Superior temporal gyrus (tissue), 1 donor: ENCODE data around the gene TSPAN3.

Source experiments
- DNase-seq: peaks from one replicate; pipeline ENCODE4 v3.0.0-alpha.2; 2016; ENCODE audit errors: extremely low spot score

Gene TSPAN3

DNA sequence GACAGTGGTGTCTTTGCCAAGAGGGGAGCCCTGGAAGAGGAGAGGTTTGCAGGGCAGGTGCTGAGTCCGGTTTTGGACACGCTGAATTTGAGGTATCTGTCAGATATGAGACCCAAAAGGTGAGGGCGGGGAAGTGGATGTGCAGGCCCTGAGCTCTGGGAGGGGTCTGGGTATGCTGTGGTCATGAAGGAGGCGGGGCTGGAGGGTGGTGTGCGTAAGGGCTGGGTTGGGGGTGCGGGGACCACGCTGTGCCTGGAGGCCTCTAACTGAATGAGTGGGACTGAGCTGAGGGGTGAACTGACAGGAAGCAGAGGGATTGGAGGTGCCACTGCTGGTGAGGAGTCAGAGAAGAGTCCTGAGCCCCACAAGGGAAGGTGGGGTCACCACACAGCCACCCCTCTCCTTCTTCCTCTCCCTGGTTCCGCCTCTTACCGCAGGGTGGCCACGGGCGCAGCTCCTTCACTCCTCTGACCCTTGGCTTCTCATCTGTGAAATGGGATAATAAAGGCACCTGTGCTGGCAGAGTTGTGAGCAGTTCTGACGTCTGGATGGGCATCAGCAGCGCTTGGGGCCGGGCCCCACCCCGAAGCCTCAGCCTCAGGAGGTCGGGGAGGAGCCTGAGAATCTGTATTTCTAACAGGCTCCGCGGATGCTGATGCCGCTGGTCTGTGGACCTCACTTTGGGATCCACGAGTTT lies 47.2 kb downstream of the TSPAN3 start:
- DNase-seq = no peak

DNA sequence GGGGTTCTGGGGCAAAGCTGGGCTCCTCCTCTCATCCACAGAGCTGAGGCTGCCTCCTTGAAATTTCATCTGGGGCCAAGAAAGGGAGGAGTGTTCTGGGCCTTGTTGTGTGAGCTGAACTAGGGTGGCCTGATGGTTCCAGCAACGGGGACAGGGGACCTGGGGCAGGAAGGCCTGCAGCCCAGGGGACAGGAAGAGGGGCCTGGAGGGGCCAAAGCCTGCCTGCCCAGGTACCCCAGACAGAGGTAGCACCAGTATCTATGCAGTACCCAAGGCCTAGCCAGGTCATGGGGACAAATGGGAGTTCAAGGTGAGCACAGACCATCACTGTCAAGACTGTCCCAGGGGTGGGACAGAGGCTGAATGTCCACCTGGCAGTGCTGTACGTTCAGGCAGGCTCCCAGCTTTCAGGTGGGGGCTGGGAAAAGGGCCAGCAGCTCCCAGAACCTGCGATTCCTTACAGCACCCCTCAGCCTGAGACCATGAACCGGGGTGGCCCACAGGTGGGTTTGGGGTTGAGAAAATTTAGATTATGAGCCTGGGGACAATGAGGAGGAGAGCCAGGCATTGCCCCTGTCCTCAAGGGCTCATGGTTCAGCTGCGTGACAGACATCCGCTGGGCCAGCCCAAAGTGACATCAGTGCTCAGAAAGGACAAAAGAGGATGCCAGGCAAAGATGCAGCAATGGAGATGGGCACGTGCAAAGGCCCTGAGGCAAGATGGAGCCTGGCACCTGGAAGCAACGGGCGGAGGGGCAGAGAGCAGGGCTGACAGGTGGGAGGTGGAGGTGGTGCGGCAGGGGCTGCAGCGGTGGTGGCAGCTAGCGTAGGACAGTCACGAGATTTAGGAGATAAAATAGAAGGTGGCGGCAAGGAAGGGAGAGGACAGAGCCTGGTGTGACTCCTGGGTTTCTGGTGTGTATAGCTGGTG lies 48.0 kb downstream of the TSPAN3 start:
- DNase-seq = no peak

GRCh38 chr15:77021803-77022381 lies 49.0 kb downstream of the TSPAN3 start:
- no peak for DNase-seq

- DNase-seq = no peak
These were observed 49.8 kb downstream of the TSPAN3 start for GRCh38 chr15:77021088-77021481.

- no peak for DNase-seq
These were observed 50.4 kb downstream of the TSPAN3 start for GRCh38 chr15:77020348-77021087.

- DNase-seq = no peak
These were observed 51.2 kb downstream of the TSPAN3 start for GRCh38 chr15:77019521-77020331.

DNA sequence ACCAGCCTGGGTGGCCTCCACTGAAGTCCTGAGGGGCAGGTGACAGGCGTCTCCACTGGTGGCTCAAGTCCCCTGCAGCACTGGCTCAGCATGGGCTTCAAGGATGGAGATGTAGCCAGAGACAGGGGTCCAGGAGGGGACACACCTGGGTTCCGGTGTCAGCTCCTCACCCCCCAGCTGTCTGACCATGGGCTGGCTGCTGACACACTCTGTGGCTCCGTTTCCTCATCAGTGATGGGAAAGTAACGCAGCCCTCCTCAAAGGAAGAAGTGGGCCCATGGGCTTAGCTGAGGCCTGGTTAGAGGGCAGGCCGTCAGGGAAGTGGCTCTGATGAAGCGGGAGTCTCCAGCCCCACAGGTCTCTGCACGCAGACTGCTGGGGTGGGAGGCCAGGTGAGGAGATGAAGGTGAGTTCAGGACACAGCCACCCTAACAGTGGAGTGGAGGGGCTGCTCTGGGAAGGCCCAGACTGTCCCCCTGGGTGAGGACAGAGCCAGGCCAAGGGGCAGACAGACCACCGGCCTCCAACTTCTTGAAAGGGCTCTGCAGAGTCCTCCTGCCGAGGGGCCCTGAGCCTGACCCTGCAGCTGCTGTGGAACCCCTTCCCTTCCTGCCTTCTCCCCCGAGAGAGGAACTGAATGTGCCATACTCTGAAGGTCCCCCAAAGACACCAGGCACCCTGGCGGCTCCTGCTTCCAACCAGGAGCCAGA lies 52.0 kb downstream of the TSPAN3 start:
- no peak for DNase-seq

DNA sequence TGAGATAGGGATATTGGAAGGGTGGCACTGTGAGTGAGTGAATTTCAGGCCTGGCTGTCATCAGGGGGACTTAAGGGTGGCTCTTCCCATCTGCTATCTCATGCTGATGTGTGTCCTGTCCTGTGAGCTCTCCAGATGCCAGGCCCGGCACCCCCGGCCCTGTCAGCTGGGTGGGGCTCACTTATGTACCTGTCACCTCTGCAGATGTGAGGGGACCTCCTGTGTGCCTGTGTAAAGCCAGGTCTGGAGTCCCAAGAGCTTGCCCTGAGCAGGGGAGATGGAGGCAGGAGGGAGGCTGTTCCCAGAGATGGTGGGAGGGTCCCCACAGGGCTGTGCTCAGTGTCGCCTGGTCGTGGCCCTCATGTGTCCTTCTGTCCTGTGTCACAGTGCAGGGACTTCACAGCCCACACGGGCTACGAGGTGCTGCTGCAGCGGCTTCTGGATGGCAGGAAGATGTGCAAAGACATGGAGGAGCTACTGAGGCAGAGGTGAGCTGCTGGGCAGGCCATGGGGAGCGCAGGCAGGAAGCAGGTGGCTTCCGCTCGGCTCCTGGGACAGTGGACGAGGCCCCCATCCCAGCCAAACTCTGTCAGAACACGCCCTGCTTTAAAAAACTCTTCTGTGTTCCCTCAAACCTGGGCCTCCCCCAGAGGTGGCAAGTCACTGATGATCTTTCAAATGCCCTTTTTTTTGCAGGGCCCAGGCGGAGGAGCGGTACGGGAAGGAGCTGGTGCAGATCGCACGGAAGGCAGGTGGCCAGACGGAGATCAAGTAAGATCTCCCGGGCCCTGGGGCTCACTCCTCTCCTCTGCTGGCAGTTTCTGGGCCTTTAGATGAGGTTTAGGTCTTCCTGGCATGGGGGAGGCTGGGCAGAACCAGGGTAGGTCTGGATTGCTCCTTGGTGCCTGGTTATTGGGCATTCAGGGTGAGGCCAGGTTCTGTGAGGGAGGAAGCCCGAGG lies 52.9 kb downstream of the TSPAN3 start:
- DNase-seq = no peak

DNA sequence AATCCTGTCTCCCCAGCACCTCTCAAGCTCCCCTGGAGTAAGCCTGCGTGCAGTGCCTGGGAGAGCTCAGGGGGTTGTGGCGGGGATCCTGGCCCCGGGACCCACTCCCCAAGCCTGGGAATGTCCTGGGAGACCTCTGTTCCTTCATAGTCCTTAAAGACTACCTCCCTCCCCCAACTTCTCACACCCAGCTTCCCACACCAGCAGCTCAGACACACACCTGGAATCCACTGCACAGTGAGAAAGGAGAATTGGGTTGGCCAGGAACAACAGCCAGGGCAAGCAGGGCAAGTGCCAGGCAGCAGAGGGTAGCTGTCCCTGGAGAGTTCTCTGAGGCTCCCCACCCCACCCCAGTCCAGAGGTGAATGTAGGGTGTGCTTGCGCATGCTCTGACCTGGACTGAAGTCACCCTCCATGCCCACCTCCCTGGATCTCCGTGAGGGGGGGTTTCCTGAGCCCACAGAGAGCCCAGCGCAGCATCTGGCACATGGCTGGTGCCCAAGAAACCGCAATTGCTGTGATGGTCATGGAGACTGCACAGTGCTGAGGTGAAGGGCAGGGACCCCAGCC lies 53.7 kb downstream of the TSPAN3 start:
- DNase-seq = no peak

GRCh38 chr15:77016321-77016695 lies 54.6 kb downstream of the TSPAN3 start:
- no peak for DNase-seq

DNA sequence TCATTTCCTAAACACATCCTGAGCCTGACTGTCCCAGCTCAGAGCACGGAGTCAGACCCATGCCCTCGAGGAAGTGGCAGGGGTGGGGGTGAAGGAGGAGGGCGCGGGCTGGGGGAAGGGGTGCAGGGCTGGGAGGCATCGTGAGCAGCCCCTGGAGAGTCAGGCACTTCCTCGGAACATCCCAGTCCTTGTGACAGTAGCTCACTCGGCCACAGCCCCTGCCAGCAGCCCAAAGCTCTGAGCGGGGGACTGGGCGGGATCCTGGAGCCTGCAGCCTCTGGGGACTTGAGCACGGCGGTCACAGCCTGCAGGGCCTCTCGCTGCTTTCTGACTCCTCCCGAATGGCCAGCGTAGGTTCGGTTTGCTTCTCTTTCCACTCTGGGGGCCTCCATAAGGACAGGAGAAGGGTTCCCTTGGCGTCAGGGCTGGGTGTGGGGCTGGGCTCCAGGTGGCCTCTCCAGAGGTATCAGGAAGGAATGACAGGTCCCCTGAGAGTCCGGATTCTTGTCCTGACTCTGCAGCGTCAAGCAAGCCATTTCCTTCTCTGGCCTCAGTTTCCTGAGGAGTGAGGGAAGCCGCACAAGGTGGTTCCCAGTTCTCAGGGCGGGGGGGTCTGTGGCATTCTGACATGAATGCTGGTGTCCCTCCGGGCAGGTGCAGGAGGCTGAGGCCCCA lies 55.1 kb downstream of the TSPAN3 start:
- no peak for DNase-seq

DNA sequence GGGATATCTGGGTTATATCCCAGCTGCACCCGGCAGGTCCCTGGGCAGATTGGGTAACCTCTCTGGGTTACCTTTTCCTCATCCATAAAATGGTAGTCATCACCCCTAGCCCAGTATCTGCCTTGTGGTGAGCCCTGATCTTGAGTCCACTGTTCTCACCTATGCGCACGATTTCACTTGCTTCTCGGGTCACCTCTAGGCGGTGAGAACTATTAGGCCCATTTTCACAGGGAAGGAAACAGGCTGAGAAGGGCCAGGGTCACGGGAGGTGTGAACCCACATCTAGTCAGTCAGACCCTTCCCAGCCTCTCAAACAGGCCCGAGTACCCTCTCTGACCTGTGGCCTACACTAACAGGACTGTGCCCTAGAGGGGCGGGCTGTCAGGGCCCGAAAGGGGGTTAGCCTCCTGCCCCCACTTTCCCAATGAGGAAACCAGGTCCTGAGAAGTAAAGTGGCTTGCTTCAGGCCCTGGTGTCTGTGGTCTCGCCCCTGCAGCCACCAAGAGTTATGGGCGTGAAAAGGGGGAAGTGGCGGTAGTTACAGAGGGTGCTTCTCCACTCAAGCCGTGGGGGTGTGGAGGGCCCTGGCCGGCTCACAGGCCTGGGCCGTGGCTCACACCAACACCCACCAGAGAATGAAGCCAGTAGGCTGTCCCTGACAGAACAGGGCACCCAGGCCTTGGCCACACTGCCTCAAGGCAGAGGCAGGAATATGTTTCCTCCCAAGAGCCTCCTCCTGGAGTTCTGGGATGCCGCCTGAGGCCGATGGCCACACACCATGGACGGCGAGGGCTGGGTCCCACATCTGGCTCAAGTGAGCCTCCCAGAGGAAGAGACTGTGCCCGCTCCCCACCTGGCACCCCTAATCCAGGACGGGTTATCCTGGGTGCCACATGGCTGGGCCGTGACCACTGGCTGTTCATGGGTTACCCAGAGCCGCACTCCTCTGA lies 56.5 kb downstream of the TSPAN3 start:
- no peak for DNase-seq

DNA sequence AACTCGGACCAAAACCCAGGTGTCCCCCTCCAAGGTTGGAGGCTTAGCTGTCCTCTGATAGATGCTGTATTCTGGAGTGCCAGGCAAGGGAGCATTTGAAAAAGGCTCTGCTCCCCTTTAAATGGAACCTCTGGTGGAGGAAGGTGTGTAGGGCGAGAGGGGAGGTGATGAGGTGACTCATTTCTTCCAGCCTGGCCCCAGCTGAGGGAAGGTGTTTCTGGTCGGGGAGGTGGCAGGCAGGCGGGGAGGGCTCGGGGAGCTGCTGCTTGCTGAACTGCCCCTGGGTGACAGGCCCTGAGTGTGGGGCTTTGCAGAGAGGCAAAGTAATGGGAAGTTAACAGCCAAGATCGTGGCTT lies 57.2 kb downstream of the TSPAN3 start:
- no peak for DNase-seq

DNA sequence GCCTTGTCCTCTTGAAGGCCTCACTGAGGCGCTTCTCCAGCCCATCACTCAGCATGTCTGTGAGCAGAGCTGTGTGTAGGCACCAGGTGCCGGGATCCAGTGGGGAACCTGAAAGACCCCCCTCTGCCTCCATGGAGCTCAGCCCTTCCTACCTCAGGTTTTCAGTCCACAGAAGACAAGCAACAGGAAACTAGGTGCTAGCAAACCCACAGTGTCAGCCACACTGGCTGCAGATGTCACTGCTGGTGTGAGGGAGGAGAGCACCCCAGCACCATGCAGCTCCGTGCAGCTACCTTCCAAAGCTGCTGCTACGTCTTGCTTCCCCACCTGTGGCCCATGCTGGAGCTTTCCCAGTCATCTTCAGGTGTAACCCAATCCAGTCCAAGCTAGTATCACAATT lies 58.0 kb downstream of the TSPAN3 start:
- DNase-seq = no peak

GRCh38 chr15:77012117-77012712 lies 58.7 kb downstream of the TSPAN3 start:
- DNase-seq = no peak

GRCh38 chr15:77010857-77011256 lies 60.1 kb downstream of the TSPAN3 start:
- DNase-seq = no peak

DNA sequence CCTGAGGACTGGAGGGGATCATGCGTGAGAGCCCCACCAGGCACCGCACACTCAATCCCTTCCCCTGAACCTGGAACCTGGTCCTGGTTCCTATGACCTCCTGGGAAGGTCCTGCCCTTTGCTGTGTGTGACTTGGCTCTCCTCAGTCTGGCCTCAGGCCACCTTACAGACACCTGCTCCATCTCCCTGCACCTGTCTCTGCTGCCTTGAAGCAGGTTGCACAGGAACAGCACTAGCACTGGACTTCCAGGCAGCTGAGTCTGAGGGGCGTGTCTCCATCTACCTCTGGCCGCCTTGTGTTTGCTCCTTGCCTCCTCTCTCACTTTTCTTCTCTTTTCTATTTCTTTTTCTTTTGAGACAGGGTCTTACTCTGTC lies 60.6 kb downstream of the TSPAN3 start:
- no peak for DNase-seq
